Activated T-helper 1 cell treated with anti-CD3 and anti-CD28 coated beads, Interleukin-2, amount 50 U/mL, for 16 hours (primary cell): ENCODE results near the gene PIGU.
"Not testable (repeated sequence)": the region's sequence is repeated elsewhere in the genome, so short reads cannot be mapped to it uniquely, and the experiment has no call there.

Experiments
- DNase-seq, 2 donors: peaks; one replicate each; pipeline ENCODE4 v3.0.0-alpha.2; 2020; ENCODE audit warnings: low read depth in 1 of 2, low spot score in 1 of 2

Gene PIGU

GRCh38 chr20:34515484-34516246 lies 161.2 kb downstream of the PIGU start:
- peak; percentile 51 to 55 for DNase-seq

GRCh38 chr20:34514897-34515483 lies 161.9 kb downstream of the PIGU start:
- no peak for DNase-seq

- not testable (repeated sequence) for DNase-seq
These were observed 162.9 kb downstream of the PIGU start for GRCh38 chr20:34514034-34514433.

GRCh38 chr20:34512955-34513419 lies 163.9 kb downstream of the PIGU start:
- no peak for DNase-seq

- no peak for DNase-seq
These were observed 164.5 kb downstream of the PIGU start for GRCh38 chr20:34512266-34512954.

- no peak for DNase-seq
These were observed 165.0 kb downstream of the PIGU start for GRCh38 chr20:34511891-34512265.

GRCh38 chr20:34510575-34510974 lies 166.3 kb downstream of the PIGU start:
- no peak for DNase-seq
